HG02970 (cell line): ENCODE data around the gene GOLGA6D.
A peak's percentile ranks its signal among the peaks of the same experiment; 100 is the strongest.
"Not testable (repeated sequence)": the region's sequence is repeated elsewhere in the genome, so short reads cannot be mapped to it uniquely, and the experiment has no call there.

ENCODE experiments used
- ATAC-seq: cut with Tn5 transposase; IDR thresholded peaks from one replicate; pipeline ENCODE4 v1.9.1; 2021; ENCODE audit warnings: mild to moderate bottlenecking, moderate library complexity, moderate number of reproducible peaks; ENCODE audit not compliant: unreplicated experiment, low FRiP score

GOLGA6D gene, protein sequence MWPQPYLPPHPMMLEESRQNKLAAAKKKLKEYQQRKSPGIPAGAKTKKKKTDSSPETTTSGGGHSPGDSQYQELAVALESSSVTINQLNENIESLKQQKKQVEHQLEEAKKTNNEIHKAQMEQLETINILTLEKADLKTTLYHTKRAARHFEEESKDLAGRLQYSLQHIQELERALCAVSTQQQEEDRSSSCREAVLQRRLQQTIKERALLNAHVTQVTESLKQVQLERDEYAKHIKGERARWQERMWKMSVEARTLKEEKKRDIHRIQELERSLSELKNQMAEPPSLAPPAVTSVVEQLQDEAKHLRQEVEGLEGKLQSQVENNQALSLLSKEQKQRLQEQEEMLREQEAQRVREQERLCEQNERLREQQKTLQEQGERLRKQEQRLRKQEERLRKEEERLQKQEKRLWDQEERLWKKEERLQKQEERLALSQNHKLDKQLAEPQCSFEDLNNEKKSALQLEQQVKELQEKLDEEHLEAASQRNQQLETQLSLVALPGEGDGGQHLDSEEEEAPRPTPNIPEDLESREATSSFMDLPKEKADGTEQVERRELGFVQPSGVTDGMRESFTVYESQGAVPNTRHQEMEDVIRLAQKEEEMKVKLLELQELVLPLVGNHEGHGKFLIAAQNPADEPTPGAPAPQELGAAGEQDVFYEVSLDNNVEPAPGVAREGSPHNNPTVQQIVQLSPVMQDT

DNA sequence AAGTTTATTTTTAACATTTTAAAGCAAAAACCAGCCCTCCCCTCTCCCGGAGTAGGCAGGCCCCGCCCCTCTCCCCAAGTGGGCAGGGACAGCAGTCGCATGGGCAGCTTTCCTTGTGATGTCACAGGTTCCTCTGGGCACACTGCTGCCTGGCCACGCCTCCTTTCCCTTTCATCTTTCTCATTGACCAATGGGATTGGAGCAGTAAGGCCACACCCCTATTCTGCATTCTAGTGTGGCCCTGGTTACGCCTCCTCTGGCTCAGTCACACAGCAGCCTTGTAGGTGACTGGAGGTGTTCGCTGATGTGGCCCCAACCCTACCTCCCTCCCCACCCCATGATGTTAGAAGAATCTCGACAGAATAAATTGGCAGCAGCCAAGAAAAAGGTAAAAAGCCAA is at the start of gene GOLGA6D:
GOLGA6D (plus strand) TSS at position 264 of the 400 bp plus-strand sequence; CDS start at position 305, 41 bp downstream.
- not testable (repeated sequence) for ATAC-seq

DNA sequence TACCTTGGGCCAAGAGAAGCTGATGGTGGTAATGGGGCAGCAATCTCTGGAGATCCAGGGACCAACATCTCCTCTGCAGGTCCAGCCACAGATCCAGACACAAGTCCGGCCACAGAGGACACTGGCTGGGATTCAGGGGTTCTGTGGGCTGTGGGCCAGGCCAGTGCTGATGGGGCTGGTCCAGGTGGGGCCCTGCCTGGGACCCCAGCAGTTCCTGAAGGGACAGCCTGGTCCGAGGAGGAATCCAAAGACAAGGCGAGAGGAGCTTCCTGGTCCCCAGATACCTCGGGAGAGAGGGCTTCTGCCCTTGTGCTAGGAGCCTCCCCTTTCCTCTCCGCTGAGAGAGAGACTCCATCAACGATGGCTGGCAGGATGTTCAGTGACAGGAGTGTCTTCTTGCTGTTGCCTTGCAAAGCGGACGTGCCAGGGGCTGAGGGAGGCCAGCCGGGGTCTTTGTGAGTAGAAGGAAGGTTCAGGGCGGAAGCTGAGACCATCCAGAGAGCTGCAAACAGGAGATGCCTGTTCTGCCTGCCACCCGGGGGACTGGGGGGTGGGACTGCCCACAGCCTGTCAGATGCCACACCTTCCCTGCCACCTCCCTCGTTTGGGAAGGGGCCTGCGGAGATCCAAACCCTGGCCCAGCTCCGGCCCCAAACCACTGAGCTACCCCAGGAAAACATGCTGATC is 49.0 kb upstream of the GOLGA6D start:
- ATAC-seq: no peak

DNA sequence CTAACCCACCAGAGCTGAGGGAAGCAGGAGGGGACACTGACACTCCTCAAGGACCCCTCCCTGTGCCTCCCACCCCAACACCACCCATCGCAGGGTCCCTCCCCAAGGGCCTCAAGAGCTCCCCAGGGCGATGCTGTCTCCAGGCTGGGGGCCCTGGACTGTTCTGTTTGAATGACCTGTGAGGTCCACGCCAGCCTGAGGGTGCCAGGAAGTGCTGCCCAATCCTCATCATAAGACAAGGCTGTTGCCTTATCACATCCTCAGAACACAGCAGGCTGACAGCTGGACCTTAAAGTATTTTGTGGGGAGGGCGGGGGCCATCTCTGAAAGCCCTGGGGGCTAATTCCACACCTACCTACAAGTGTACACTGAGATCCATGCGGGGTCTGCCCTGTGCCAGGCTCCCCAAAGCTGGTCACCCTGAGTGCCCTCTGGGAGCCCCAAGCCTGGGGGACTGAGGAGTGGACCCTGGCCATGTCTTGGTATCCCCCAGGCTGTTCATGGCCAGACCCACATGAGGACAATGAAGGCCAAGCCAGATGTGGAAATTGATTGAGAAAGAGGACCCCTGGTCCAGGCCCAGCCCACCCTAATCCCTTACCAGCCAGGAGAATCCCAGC is 48.3 kb upstream of the GOLGA6D start:
- no peak for ATAC-seq

DNA sequence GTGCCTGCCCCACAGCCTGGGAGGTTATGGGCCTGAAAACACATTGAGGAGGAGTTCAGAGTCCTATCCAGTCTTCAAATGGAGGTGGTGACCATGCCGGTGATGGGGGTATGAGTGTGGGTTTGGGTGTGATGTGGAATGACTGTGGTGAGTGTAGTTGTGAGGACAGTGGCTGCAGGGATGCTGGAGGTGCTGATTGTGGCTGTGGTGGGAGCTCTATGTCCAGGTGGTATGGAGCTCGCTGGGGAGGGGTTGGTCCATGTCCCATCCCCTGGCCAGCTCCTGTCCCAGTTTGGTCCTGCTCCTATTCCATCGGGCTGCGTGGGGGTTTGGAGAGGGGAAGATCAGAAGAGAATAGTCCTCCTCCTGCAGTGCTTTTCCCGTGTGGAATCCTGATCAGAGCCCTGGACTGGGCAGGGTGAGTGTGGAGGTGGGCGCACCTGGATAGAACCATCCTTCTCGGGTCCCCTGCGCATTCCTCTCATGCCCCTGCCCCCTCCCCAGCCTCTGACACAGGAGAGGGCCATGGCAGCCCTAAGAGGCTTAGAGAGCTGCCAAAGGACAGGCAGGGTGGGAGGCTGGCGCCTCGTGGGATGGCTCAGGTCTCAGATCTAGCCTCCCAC is 47.5 kb upstream of the GOLGA6D start:
- ATAC-seq: no peak

DNA sequence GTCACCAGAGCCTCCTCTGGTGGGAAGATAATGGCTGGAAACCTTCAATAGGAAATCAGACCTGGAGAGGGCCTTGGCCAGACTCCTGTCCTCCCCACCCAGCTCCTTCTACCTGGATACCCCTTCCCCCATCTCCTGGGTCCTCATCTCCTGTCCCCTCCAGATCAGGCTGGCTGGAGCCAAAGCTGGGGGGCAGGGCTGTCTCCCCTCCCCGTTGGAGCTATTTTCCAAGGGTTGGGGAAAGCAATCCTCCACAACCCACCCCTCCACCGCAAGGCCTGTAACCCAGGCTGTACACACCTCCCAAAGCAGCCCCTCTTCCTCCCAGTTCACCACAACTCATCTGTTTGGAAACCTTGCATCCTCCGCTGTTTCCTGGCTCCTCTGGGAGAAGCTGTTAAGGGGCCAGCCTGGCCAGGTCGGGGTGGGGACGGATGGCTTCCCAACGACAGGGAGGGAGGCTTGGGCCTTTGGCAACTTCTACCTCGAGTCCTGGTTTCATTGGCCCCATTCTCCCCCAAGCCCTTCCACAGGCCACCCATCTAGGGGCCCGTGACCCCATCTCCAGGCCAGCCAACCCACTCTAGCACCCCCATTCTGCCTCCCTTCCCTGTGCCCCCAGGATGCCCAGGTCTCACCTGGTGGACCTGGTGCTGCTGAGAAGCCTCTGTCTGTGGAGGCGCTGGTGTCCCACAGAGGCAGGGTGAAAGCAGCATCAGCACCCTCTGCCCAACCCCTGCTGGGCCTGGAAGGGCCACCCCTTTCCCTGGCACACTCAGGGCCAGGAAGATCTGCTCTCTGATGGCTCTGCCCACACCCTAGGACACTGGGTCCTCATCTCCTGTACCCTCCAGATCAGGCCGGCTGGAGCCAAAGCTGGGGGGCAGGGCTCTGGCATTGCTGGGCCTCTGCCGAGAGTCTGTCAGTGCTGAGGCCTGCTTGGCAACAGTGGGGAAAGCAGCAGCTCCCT is 46.6 kb upstream of the GOLGA6D start:
- ATAC-seq: no peak

DNA sequence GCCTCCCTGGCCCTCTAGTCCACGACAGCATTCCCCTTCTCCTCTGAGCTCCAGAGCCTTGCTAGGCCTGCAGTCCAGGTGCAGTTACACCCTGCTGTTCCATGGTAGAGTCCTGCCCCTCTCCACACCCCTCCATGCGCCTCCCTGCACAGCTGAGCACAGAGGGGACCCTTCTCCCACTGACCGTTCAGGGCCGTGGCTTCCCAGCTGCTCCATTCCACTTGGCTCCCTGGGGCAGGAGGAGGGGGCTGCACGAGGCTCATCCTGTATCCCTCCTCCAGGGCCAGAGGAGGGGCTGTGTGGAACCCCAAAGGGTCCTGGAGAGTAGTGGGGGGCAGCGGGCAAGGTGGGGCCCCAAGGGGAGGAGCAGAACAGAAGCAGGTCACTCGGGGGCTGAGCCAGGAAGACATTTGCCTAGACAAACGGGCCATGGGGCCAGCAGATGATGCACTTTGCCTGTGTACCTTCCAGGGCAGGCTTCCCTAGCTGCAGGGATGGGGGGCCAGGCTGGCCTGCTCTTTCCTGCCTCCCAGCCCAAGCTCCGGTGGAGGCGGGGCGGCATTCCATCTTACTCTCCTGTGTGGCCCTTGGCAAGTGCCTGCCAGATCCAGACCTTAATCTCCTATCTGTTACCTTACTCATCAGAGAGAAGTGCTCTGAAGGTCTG is 45.2 kb upstream of the GOLGA6D start:
- no peak for ATAC-seq

DNA sequence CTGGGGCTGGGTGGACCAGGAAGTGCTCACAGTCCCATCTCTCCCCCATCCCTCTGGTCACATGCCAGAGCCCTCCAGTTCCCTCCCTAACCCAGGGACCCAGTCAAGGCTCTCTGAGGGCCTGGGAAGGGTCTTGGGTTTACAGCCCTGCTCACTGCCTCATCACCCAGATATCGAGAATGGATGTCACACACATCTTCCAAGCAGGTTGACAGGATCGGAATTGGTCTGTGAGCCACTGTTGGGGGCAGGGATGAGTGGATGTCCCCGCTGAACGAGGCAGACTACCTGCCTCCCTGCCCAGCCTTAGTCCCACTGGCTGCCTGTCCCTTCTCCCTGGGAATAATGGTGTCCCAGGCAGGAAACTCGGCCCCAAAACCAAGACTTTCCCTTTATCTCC is 44.5 kb upstream of the GOLGA6D start:
- ATAC-seq: no peak

DNA sequence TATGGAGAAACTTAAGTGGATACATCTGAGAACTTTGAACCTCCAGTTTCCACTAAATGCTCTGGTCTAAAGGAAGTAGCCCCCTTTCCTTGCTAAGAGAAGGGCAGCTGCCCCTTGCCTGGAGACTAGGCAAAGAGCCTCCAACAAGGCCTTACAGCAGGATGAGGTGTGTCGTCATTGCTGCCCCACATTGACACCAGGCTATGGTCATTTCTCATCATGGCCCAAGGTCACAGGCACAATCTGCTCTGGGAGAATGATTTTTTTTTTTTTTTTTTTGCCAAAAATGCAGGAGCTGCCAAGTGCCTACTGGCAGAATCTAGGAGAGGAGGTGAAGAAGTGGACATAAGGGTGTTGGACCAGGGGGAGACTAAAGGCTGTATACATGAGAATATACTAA is 36.9 kb upstream of the GOLGA6D start:
- ATAC-seq: not testable (repeated sequence)

DNA sequence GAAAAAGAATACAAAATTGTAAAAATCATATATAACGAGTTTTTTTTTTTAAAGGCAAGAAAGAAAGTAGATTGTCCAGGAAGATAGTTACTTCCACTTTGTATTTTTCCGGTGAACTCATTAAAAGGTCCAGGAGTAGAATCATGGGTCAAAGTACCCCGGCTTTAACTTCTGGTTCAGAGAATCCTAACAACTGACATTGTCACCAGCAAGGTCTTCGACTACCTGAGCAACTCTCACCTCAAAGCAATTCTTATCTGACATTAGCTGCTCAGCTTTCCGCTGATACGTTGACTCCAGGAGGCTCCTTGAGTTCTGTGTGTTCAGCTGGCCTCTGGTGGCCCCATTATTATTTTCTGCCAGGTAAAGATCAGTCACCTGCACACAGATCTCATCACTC is 33.6 kb upstream of the GOLGA6D start:
- ATAC-seq: not testable (repeated sequence)

DNA sequence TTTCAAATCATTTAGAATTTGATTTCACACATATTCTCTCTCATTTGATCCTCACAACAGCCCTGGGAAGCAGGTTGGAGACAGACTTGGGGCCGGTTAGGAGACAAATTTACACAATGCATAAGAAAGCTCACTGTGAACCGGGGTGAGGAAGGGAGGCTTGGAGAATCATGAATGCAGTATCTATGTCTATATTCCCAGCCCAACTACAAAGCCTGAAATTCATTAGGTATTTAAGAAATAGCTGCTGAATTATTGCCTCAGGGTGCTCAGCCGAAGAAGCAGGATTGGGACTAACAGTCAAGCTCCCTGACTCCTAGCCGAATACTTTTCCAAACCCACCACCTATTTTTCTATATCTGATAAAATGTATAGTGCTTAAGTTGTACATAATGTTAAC is 32.9 kb upstream of the GOLGA6D start:
- no peak for ATAC-seq

DNA sequence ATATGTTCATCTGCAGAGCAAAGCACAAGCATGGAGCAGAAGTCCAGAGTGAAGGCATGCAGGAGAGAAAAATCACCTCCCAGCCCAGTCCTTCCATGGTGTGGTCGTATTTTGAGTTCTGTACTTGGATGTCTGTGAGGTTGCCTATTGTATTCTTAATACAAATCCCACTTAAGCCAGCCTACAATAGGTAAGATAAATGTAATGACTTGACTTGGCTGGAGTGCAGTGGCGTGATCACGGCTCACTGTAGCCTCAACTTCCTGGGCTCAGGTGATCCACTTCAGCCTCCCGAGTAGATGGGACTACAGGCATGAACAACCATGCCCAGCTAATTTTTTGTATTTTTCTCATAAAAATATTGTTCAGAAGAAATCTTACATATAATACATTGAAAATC is 31.3 kb upstream of the GOLGA6D start:
- ATAC-seq: not testable (repeated sequence)

DNA sequence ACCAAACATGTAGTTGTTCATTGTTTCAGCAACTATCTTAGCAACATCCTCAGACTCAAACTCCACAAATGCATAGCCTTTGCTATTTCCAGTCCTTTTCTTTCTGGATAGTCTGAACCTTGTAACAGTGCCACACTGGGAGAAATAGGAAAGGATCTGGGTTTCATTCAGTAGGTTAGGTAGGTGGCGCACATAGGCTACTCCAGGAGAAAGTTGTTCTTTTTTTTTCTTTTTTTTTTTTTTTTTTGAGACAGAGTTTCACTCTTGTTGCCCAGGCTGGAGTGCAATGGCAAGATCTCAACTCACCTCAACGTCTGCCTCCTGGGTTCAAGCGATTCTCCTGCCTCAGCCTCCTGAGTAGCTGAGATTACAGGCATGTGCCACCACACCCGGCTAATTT is 30.4 kb upstream of the GOLGA6D start:
- not testable (repeated sequence) for ATAC-seq

DNA sequence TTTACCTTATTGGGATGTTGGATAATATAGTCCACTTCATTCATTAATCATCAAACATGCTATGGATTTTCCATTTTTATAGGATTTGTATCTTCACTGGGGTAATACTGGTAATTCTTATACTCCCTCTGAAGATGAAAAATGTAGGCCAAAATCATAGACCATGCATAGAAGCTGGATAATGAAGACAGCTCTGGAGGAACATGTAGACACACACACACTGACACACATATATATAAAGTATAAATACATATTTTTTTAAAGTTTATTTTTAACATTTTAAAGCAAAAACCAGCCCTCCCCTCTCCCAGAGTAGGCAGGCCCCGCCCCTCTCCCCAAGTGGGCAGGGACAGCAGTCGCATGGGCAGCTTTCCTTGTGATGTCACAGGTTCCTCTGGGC is 24.6 kb upstream of the GOLGA6D start, which contains the start of gene GOLGA6C:
GOLGA6C (plus strand) TSS at position 301 of the 400 bp plus-strand sequence. CDS start 265 bp downstream, outside the sequence.
- not testable (repeated sequence) for ATAC-seq

DNA sequence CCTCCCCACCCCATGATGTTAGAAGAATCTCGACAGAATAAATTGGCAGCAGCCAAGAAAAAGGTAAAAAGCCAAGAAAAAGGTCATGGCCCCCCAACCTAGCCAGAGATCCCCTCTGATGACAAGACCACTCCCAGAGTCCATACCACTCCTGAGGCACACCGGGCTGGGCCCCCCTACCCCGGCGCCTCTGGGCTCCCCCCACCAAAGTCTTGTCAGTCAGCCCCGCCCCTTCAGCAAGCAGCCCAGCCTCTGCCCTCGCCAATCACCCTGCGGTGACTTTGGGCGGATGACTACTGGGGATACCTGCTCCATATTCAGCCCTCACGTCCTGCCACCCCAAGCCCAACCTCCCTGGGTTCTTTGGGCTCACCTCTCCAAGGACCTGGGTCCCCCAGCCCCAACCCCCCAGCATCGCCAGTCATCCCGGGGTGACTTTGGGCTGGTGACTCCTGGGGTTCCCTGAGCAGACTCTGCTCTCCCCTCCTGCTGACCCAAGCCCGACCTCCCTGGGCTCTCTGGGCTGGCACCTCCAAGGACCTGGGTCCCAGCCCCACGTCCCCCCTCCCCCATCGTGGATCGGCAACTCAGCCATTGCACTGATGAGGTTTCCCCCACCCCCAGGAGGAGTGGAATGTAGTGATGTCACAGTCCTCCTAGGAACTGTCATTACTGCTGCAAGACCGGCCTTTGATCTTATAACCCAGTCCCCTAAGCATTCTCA is 23.9 kb upstream of the GOLGA6D start:
- ATAC-seq: not testable (repeated sequence)

DNA sequence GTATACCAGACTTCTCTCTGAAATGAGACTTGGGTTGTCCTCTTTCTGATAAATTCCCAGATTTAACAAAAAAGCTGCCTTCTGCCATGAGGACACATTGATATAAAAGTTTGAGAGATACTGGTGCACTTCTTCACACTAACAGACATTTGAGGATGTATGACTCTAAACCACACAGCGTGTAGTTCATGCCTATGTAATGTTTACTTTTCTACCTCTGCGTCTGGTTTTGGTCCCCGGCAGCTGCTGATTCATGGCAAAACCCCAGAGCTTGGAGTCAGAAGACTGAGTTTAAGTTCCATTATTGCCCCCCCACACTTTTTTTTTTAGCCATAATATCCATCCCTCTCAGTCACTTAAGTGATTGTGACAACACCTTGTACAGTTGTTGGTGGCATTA is 22.8 kb upstream of the GOLGA6D start:
- not testable (repeated sequence) for ATAC-seq

DNA sequence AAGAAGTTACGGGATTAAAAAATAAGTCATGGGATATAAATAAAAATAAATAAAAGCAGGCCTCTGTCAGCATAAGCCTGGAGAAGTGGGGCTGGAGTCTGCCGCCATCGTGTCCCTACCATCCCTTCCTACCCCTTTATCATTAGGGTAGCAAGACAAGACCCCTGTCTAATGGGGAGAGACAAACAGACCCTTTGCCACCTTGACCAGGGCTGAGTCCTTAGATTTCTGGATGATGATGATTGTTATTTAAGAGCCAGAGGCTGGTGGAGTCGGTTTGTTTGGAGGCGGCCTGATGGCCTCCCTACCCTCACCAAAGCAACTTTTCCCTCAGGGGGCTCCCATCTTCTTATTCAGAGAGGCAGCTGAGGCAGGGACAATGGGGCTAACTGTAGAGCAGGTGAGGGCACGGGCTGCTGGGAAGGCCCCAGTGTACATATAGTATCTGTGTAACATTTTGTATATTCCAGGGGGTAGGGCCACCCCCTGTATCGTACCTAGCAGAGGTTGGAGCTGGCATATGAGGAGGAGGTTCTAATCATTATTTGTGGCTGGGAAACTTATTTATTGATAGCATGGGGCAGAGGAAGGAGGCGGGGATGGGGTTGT is 8.8 kb upstream of the GOLGA6D start:
- not testable (repeated sequence) for ATAC-seq

DNA sequence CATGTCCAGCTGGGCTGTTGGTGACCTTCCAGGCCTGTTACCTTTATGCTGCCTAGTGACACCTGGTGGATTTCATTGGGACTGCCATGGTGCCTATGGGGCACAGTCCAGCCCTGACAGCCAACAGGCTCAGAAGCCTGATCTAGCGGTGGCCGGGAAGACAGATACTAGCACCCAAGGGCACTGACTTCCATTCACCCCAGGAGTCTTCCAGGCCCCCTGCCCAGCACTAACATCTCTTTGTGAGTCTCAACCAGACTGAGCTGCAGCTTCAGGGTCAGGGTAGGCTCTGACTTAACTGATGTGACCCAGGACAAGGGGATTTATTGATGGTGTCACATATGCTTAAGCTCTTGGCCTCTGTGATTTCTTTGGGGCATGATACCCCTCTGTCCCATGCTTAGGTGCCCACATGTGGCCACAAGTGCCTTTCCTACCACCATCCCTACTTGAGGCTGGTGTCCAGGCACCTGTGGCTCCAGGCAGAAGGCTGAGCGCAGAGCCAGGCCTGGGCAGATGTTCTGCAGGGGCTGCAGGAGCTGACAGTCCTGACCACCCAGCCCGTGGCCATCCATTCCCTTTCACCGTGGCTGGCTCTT is 8.0 kb upstream of the GOLGA6D start:
- ATAC-seq: peak; percentile 75
